ENCODE results near the gene PRRC2B.

The PRRC2B gene

DNA sequence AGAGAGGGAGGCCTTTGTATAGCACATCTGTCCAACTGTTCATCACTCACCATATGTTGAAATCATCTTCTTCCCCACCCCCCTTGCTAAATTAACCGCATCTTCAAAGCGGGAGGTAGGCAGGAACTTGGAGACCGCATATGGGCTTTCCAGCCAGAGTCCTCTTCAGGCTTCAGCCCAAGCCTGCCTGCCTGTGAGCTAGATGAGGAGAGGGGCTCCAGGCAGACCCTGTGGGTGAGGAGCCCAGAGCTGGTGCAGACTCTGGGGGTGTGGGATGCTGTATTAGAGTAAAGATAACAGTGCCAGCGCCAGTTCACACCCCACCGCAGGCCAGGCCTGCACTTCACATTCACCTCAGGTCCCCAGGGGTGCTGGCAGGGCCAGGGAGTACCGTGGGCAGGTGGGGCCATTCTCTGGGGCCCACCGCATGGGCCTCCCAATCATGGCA is 16.2 kb downstream of the PRRC2B start:
- DNase-seq: peak; percentile 45

DNA sequence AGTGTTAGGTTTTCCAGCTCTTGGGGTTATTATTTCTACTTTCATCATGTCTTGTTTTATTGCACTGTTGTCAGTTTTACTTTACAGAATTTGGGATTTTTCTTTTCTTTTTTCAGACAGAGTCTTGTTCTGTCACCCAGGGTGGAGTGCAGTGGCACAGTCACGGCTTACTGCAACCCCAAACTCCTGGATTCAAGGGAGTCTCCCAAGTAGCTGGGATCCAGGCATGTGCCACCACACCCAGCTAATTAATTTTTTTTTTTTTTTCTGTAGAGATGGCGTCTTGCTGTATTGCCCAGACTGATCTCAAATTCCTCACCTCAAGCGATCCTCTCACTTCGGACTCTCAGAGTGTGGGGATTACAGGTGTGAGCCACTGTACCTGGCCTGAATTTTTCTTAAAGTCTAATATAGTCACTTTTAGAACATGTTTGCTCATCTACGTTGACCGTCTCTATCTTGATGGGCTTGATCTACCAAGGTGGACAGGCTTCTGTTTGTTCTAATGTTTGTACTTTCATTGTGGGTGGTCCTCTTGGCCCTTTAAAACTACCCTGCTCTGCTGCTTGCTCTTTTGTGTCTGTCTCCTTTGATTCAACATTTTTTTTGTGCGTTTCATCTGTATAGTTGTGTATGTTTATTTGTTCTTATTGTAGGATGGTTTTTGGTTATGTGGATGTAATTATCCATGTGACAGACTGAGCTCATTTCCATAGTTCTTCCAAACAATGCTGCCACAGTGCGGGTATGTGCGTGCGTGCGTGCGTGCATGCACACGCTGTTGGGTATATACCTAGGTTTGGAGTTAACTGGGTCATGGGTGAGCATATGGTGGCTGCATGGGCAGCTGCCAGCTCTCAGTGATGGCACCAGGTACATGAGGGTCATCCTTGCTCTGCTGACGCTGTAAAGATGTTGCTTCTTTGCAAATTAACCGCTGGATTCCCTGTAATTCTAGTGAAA is 18.1 kb downstream of the PRRC2B start:
- no peak for DNase-seq

GRCh38 chr9:131416509-131416908 is 22.6 kb downstream of the PRRC2B start:
- no peak for DNase-seq

DNA sequence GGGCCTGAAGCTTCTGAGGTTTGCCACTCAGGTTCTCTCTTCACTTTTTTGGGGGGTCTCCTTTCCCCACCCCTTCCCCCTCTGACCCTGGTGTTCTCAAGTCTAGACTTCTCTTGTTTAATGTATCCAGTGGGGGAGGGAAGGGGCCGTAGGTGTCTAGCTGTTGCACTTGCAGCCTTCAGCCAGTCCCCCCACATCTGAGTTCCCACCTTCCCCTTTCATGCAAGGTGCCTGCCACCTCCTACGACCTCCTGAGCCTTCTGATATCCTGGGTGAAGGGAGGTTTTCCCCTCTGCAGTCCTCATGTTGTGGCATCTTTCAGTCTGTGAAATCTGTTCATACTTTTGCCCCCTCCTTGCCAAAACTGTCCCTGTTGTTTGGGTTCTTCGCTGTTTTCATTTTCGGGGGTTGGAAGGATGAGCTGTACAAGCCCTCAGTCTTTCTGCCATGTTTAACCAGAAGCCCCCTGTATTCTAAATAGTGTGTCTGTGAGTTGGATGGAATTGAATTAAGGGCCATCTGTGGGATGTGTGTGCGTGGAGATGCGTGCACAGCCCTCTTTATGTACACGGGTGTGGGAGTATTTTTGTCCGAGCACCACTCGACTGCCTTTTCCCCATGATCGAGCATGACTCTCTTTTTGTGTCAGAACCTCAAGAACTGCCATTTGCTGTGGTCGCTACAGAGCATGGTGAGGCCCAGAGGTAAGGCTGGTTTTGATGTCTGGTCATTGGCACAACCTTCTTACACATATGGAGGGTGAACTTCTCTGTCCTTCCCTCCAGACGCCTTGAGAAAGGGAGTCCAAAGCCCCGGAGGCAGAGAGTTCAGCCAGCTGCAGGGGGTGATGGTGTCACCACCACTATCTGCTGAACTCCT is 23.6 kb downstream of the PRRC2B start:
- DNase-seq: no peak

- peak; percentile 63 for DNase-seq
These were observed 24.5 kb downstream of the PRRC2B start for GRCh38 chr9:131418143-131419025.

DNA sequence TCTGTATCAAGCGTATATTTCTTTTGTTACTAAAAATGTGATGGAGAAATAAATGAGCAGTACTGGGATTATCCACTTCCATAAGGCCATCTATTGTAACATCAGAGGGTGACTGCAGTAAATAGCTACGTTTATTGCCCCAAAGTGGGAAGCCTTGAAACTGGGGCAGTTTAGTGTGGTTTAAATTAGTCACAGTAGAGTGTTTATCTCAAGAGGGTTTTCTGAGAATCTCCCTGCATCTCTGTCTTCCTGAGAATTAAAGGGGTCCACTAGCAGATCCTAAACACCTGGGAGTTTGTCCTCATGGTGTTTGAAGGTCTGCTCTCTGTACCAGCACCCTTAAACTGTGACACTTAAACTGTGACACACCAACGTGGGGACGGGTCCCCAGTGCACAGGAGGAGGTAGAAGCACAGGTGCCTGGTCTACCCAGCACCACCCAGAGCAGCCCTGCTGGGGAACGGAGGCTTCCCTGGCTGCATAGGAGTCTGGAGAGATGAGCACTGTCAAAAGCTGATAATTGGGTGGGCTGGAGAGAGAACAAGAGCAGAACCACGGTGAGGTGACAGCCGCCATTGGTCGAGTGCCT is 25.2 kb downstream of the PRRC2B start:
- no peak for DNase-seq

GRCh38 chr9:131419716-131420115 is 25.8 kb downstream of the PRRC2B start:
- no peak for DNase-seq

DNA sequence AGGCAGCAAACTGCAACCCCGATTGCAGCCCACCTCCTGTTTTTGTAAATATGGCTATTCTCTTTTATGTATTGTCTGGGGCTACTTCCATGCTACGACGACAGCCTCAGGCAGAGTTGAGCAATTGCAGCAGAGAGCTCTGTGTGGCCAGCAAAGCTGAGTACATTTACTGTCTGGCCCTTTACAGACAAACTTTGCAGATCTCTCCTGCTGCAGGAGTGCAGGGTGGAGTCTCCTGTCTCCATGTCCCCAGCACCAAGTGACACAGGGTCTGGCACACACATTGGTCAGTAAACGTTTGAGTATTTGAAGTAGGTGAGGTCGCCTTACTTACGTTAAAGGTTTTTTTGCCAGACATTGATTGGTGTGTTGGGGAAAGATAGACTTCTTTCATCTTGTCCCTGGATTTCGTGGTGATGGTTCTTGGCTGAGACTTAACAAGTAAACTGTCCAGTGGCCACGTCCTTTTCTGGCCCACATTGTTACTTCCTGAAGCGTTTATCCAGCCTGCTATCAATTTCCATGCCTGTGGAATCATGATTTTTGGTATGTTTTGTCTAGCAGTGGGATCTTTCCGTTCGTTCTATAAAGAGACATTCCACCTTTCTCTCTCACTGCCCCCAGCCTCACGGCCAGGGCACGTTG is 27.2 kb downstream of the PRRC2B start:
- DNase-seq: no peak

DNA sequence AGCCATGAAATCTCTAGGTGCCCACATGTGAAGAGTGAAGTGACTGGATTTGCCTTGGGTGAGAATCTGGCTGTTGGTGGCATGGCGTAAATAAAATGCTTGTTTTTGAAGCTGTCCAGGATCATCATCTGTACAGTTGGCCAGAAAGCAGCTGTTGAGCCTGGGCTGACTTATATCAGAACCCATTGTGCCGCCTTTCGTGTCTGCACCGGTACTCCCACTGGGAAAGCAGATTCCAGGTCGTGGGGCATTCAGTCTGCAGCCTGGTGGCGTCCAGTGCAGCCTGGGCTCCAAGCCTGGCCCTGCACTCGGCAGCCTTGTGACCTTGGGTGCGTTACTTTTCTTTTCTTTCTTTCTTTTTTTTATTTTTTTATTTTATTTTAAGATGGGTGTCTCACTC is 27.8 kb downstream of the PRRC2B start:
- no peak for DNase-seq

- no peak for DNase-seq
These were observed 28.4 kb downstream of the PRRC2B start for GRCh38 chr9:131422241-131422792.

- peak; percentile 66 for DNase-seq
These were observed 29.3 kb downstream of the PRRC2B start for GRCh38 chr9:131423171-131423581.

DNA sequence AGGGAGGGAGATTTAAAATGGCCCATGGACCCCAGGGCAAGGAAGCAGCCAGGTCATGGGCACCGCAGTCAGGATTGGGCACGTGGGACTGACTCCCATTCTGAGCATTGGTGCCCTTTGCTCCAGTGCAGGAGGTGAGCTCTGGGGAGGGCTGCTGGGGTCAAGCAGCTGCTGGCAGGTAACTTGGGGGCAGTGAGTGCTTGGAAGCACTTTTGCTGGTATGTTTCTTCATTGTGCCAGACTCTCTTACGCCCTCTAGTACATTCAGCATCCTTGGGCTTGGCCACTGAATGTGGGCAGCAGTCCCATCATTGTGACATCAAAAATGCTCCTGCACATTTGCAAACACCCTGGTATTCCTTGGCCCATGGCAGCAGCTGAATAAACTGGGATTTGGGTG is 32.7 kb downstream of the PRRC2B start:
- DNase-seq: no peak

- DNase-seq: no peak
These were observed 35.5 kb downstream of the PRRC2B start for GRCh38 chr9:131429121-131430012.

- no peak for DNase-seq
These were observed 38.2 kb downstream of the PRRC2B start for GRCh38 chr9:131432050-131432449.

DNA sequence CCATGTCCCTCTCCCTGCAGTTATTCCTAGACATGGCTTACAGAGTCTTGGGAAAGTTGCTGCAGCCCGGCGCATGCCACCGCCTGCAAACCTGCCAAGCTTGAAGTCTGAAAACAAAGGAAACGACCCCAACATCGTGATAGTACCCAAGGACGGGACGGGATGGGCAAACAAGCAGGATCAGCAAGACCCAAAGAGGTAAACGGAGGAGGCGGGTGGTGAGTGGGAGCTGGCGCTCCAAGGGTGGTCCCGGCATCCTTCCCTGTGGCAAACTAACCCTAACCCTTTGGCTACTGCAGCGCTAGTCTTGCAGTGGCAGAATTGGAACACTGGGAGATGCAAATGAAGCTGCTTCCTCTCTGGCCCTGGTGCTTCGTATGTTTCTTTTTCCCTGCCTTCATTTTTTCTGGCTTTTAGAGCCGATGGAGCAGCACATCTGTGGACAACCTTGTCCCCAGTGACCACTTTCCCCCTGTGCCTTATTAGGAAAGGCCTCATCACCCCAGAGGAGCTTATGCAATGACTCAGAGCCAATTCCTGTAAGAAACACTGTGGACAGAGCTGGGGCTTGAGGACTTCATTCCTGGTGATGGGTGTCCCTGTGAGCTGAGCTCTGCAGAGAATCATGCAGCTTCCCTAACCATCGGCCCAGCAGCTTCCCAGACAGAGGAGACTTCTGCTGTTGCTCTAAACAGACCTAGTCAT is 38.9 kb downstream of the PRRC2B start:
- DNase-seq: no peak

- no peak for DNase-seq
These were observed 39.5 kb downstream of the PRRC2B start for GRCh38 chr9:131433302-131433854.

DNA sequence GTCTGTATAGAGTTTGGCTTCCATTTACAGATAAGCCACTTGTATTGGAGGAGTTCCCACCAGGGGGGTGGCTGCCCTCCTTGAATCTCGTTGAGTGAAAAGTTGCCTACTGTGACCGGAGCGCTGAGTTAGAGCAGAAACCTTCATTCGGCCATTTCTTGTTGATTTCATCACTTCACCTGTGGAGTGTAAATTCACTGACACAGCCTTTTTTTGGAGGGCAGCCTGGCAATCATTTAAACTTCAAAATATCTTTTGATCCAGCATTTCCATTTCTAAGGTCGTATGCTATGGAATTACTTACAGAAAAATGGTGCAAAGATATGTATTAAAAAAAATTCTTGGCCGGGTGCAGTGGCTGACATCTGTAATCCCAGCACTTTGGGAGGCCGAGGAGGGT is 40.8 kb downstream of the PRRC2B start:
- DNase-seq: no peak

DNA sequence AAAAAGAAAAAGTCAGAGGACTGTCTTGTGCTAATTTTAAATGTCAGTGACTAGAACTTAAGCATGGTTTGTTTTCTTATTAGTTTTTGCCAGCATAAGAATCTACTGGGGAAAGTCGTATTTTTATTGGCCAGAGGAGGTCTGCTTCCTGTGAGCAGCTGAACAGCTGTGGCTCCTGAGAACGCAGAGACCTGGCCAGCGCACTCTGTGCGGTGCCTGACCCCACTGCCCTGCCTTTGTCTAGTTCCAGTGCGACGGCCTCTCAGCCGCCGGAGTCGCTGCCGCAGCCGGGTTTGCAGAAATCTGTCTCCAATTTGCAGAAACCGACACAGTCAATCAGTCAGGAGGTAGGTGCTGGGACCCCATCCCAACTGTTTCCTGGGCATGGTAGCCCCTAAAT is 42.5 kb downstream of the PRRC2B start:
- peak; percentile 35 for DNase-seq

DNA sequence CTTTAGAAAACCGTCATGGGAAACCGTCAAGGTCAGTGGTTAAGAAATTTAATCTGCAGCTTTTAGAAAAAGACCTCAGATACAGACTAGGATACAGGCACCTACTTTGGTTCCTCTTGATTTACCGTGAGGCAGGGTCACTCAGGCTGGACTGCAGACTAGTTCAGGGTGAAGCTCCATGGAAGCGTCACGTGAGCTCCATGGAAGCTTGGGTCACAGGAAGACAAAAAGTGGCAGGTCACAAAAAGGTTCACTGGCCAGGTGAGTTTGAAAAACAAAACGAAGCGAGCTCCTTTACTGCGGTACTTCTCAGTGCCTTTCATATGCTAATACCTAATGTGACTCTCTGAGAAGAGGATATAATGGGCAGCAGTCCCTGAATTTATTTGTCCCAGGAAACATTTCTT is 43.0 kb downstream of the PRRC2B start:
- no peak for DNase-seq
